Gastroesophageal sphincter (tissue), 3 donors: ENCODE data around the gene NGEF.

Source experiments
- CTCF ChIP-seq, 4 experiments: fragments of 200-600 bp in 2 of 4; fragments of 450-650 bp in 2 of 4; sonication (generic) in 1 of 4; IDR thresholded peaks; one replicate each; pipeline ENCODE4 v1.5.1; 2017 to 2019; ENCODE audit warnings: antibody characterized with exemption in 4 of 4, mild to moderate bottlenecking in 2 of 4, moderate library complexity in 2 of 4
- POLR2AphosphoS5 ChIP-seq: sonication (generic); formaldehyde crosslinking; IDR thresholded peaks from one replicate; pipeline ENCODE4 v1.6.1; 2017; ENCODE audit warnings: antibody characterized with exemption

DNA sequence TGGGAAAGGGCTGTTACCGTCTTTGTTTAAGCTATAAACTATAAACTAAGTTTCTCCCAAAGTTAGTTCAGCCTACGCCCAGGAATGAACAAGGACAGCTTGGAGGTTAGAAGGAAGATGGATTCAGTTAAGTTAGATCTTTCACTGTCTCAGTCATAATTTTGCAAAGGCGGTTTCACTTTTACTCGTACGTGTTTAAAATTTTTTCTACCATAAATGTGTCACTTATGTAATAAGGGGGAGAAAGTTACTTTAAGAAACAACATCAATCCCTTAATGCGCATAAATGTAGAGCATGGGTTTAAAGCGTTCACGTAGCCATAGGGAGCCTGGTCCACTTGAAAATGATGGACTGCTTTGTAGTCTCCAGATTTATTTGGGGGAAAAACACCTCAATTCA lies 71.7 kb downstream of the NGEF start:
- TF ChIP-seq CTCF (IDR thresholded peaks at IDR 0.05) (no peak), POLR2AphosphoS5 (no peak)
